Measurements from ENCODE around the gene TMEM231.
"Not testable (repeated sequence)": the region's sequence is repeated elsewhere in the genome, so short reads cannot be mapped to it uniquely, and the experiment has no call there.

The TMEM231 gene

DNA sequence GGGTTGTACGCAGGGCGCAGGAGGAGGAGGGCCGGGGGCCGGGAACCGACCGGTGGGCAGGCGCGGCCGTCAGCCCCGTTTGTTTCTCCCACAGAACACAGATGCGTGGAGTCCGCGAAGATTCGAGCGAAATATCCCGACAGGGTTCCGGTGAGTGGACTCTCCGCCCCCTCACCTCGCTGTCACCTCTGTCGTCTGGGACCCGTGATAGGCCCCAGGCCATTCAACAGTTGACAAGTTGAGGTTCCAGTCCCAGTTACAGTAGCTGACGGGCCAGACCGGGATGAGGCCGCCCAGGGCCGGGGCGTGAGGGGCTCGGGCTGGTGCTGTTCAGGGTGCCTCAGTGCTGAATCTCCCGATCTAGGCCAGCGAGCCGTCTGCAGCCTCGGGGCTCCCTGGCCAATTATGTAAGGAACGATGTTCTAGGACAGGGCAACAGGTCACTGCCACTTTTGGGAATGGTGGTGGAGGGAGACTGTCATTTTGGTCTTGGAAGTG lies 10.8 kb upstream of the TMEM231 start:
- DNase-seq (ENCODE audit: low read depth): peak; percentile 15

DNA sequence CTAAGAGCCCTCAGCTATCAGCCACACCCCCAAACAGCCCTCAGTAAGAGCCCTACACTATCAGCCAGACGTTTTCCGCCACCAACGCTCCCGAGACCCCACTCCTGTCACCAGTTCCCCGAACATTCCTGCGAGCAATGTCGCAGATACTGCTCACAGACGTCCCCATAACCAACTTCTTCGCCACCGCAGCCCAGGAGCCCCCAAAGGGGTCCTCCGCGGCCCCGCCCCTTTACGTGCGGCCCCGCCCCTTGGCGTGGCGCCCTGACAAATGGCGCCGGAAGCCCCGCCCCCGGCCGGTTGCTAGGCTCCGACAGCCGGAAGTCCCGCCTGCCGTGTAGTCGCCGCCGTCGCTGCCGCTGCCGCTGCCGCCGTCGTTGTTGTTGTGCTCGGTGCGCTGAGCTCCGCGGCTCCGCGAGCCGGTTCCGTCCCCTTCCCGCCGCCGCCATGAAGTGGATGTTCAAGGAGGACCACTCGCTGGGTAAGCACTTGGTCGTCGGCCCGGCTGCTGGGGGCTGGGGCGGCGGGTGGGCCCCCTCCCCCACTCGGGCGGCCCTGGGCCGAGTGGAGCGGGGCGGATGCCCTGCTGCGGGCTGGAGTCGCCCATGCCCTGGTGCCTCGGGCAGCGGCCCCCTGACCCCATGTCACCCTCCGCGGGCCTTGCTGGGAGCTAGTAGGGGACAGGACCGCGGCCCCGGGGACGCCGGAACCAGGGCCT lies 10.1 kb upstream of the TMEM231 start, which contains the start of gene GABARAPL2:
Gene GABARAPL2, plus strand, starts transcription at position 340 of the 718 bp plus-strand sequence. Its CDS starts 108 bp downstream, at position 448.
- peak; percentile 69 for DNase-seq (ENCODE audit: low read depth)

DNA sequence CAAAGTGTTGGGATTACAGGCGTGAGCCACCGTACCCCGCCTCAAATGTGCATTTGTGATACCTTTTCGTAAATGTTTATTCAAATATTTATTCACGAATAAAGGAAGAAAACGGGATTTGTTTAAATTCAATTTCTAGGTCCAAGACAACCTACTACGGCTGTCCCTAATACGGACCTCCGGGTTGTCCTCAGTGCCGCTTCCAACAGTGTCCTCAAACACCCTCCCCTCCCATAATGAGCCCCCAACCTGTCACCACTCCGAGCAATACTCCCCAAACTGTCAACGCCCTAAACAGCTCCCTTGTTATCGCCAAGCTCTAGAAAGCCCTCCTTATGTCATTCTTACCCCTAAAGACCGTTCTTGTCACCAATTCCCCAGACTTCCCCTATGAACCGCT lies 9.6 kb upstream of the TMEM231 start:
- DNase-seq (ENCODE audit: low read depth): no peak

DNA sequence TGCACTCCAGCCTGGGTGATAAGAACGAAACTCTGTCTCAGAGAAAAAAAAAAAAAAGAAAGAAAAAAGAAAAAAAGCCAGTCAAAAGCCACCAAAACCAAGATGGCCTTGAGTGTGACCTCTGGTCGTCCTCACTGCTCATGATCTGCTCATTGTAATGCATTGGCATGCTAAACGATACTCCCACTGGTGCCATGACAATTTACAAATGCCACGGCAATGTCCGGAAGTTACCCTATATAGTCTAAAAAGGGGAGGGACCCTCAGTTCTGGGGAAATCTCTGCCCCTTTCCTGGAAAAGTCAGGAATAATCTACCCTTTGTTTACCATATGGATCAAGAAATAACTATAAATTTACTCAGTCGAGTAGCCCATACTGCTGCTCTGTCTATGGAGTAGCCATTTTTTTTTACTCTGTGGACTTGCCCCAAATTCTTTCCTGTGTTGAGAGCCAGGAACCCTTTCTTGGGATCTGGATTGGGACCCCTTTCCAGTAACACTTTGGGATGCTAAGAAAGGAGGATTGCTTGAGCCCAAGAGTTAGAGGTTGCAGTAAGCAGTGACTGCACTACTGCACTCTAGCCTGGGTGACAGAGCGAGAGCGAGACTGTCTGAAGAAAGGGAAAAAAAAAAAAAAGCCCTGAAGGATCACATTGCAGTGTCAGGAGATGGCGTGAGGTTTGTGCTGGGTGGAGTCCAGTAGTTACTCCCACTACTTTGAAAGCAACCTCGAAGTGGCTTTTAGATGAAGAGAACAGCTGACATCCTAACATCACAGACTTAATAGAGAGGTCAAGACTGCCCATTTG lies 3.7 kb upstream of the TMEM231 start:
- DNase-seq (ENCODE audit: low read depth): peak; percentile 78

DNA sequence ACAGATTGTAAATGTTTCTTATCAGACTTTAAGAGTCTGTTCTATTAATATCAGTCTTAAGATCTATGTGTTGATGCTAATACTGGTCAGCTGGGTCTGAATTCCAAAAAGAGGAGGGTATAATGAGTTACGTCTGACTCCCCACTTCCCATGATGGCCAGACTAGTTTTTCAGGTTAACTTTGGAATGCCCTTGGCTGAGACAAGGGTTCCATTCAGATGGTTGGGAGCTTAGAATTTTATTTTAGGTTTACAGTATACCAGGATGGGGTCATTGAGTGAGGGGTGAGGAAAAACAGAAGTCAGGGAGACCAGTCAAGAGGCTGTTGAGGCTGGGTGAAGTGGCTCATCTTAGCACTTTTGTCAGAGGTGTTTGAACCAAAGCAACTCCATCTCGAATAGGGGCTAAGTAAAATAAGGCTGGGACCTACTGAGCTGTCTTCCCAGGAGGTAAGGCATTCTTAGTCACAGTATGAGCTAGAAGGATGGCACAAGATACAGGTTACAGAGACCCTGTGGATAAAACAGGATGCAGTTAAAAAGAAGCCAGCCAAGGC lies 2.9 kb upstream of the TMEM231 start:
- no peak for DNase-seq (ENCODE audit: low read depth)

DNA sequence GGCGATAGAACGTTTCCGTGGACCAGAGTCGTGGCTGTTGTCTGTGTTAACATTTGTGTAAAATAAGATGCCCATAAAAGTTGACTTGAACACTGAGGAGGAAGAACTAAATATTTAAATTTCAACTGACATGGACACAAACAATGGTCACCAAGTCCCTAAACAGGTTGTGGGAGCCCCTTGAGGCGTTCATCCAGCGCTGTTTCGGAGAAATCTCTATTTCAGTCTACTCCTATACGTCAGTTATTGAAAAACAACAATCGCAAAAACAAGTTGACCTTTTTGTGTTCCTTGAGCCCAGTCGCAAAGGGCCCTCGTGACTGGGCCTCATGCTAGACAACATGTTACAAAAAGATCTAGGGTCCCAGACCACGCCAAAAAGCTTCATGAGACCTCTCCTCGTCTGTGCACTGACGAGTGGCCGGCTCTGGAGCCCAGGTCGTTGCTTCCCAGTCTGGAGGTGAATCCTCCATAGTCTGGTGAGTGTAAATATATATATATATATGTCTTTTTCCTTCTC lies 439 bp upstream of the TMEM231 start:
- DNase-seq (ENCODE audit: low read depth): no peak

DNA sequence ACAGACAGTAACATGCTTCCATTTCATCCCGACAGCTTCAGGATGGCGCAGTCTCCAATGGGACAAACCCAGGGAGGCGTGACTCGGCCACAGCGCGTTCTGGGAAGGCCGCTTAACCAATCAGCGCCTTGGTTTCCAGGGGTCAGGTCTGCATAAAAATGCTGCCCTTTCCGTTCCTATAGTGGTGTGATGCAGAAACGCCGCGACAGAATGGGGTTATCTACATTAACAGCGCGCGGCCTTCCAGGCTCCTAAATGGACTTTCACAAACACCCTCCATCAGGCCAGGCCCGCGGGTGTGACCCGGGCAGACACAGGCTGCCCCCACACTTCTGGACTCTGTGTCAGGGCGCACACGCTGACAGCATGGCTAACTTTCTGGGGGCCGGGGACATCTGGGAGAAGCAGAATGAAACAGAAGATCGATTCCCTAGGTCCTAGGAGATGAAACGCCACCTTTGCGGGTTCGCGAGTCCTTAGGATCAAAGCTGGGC lies 792 bp downstream of the TMEM231 start:
- DNase-seq (ENCODE audit: low read depth): peak; percentile 90

DNA sequence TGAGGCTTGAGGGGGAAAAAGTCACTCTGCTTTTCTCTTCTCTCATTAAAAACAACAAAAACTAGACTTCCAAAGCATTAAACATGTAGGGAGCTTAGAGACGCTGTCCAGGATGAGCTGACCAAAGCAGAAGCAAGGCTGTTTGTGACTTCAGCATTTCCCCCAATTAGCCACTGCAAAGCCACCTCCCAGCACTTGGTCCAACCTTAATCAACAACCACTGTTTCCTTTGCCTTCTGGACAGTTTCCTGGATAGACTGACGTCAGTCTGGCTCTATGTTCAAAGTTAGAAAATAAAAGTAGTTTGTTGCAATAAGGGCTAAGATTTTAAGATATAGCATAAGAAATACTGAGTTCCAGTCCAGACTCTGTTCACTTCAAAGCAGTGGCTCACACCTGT lies 3.1 kb downstream of the TMEM231 start:
- no peak for DNase-seq (ENCODE audit: low read depth)

DNA sequence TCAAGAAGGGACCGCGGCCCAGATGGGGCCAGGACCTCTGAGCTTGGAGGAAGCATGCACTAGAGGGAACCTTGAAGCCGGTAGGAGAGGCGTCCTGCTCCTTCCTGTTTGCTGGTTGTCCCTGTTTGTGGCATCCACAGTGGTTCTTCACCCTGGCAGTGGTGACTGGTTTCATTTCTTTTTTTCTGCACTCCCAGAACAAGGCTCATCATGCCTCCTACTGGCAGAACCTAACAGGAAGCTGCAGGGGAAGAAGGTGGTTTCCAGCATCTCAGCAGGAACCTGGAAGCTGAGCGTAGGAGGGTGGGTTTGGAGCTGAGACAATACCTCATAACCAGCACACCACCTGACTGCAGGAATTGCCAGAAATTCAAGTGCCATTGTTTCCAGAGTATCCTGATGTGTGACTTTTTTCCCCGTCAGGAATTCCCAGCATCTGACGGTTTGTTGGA lies 5.8 kb downstream of the TMEM231 start:
- DNase-seq (ENCODE audit: low read depth): peak; percentile 73

DNA sequence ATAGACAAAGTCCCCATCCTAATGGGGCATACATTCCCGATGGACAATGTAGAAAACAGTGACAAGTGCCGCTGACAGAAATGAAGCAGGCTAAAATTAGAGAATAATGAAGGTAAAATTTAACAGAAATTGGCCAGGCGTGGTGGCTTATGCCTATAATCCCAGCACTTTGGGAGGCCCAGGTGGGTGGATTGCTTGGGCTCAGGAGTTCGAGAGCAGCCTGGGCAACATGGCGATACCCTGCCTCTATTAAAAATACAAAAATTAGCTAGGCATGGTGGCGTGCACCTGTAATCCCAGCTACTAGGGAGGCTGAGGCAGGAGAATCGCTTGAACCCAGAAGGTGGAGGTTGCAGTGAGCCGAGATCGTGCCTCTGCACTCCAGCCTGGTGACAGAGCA lies 7.6 kb downstream of the TMEM231 start:
- not testable (repeated sequence) for DNase-seq (ENCODE audit: low read depth)

DNA sequence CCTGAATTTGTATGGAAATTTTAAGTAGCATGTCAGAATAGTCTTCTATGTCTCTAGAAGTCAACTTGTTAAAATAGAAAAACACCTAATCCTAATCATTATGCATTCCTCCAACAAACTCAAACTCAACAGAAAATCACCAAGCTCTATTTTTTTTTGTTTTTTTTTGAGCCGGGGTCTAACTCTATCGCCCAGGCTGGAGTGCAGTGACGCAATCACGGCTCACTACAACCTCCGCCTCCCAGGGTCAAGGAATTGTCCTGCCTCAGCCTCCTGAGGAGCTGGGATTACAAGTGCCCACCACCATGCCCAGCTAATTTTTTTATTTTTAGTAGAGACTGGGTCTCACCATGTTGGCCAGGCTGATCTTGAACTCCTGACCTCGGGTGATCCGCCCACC lies 9.8 kb downstream of the TMEM231 start:
- DNase-seq (ENCODE audit: low read depth): no peak

DNA sequence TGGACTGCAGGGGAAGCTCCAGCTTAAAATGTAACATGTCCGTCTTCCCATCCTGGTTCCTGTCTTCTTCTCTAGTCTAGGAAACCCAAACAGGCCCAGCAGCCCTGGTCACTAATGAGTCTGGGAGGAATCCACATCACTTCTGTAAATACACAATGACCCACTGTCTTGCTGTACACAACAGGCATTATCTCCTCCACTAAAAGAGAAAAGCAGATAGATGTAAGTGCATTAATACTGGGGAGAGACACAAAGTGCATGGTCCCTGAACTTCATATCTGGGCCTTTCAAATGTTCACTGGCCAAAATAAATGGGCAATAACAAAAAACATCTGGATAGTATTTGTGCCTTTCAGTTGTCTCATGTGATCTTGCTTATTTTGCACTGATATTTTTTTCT lies 10.2 kb downstream of the TMEM231 start:
- not testable (repeated sequence) for DNase-seq (ENCODE audit: low read depth)

DNA sequence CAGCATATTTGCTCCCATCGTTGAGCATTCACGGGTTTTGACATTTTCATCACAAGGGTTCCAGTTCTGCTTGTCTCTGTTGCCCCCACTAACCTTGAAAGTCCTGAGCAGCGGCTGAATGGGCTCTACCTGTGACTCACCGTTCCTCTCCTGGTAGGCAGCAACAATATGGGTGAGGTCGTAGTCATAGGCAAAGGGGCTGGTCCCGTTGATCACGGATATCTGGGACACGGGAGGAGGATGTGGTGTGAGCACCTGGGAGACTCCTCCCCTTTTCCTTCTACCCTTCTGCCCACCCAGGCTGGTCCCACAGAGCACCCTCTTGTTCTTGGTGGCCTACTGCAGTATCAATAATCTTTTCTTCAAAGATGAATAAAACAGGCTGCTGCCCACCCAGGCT lies 13.6 kb downstream of the TMEM231 start:
- not testable (repeated sequence) for DNase-seq (ENCODE audit: low read depth)

DNA sequence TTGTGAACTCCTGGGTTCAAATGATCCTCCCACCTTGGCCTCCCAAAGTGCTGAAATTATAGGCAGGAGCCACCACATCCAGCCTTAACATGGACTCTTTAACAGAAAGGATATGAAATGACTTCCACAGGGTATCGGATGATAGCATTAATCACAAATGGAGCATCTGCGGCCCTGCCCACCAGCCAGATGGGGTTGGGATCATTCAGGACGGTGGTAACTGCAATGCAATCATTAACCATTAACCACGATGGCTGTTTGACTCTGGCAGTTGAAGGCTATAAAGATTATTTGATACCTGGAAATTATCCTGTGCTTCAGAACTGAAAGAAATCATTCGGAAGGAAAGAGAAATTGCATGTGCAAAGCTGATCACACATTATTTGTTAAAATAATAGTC lies 14.8 kb downstream of the TMEM231 start:
- DNase-seq (ENCODE audit: low read depth): no peak

DNA sequence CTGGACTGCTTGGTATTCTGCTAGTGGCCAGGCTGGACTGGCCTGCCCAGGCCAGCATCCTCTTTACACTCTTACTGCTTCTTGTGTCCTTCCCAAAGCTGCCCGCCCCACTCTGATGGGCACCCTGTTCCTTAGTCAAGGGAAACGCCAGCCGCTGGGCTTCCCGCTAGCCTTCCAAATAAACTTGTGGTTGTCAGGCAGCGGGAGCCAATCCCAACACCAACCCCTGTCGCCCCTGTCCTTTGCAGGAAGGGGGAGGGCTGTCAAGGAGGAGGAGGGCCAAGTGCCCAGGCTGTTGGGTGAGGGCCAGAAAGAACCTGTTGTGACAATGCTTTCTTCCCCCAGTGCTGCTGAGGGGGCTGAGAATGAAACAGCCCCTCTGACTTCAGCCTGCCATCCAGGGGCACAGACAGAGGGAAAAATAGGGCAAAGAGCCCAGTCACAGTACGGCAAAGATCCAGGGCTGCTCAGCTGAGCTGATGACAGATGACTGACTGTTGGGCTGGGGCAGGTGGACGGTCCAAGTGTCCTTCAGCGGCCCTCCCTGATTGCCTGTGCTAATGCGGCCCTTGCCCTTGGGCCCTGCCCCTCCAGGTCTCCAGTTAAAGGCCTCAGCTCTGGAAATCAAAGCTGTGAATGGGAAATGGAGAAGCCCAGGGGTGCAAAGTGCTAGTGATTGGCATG lies 17.0 kb downstream of the TMEM231 start:
- not testable (repeated sequence) for DNase-seq (ENCODE audit: low read depth)

DNA sequence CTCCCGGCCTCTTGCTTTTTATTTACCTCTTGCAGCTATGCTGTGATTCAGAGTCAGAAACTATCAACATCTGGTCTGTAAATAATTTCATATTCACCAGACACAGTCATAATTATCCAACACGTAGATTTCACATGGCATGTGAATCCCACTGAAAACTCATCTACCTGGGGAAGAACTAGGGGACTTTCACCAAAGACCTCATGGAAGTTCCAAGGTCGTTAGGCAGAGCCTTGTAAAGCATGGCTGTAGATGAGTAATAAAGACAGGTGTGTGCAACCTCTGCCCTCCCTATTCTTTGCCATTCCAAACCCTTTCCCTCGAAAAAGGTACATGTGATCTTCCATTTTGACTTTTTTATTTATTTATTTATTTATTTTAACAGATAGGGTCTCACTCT lies 18.3 kb downstream of the TMEM231 start:
- DNase-seq (ENCODE audit: low read depth): no peak

DNA sequence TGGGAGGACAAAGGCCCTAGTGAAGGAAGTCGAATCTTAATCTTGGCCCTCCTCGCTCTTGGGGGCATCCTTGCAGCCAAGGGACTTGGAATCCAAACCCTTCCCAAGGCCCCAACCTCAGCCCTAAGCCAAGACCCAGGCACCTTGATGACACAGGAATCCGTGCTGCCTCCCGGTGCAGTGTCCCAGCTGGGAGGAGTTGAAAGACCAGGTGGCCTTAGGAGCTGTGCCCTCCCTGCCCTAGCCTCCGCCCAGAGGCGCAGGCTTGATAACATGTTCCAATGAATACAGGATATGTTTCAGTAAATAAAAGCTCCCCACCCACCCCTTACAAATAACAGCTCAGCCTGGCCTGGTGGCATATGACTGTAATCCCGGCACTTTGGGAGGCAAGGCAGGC lies 20.2 kb downstream of the TMEM231 start, which contains the start of gene CHST5:
Gene CHST5, minus strand, starts transcription at position 208 of the 400 bp plus-strand sequence. CDS start 5,724 bp downstream, outside the sequence.
- no peak for DNase-seq (ENCODE audit: low read depth)

DNA sequence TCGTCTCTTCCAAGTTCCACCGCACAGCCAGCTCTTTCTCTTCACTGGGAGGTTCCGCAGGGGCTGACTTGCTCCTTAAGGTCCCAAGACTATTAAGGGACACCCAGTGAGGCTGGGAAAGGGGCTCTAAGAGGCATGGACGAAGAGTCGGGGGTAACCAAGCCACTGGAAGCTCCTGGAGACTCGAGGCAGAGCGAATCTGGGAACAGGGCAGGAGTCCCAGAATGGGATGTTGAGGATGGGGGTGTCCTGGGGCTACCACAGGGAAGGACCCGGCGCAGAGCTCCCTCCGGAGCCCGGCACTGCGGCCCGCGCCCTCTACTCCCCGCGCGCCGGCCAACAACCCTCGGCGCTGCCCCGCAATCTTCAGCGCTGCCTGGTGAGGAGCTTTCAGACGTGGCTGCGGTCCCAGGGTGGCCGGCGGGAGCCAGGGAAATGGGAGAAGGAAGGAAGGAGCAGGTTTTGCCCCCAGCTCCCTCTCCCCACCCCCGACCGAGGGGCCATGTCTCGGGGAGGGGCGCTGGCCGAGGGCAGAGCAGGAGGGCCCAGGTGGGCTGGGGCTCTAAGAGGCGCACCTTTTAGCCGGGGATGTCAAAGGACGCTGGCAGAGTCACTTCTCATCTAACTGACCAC lies 20.7 kb downstream of the TMEM231 start:
- no peak for DNase-seq (ENCODE audit: low read depth)

DNA sequence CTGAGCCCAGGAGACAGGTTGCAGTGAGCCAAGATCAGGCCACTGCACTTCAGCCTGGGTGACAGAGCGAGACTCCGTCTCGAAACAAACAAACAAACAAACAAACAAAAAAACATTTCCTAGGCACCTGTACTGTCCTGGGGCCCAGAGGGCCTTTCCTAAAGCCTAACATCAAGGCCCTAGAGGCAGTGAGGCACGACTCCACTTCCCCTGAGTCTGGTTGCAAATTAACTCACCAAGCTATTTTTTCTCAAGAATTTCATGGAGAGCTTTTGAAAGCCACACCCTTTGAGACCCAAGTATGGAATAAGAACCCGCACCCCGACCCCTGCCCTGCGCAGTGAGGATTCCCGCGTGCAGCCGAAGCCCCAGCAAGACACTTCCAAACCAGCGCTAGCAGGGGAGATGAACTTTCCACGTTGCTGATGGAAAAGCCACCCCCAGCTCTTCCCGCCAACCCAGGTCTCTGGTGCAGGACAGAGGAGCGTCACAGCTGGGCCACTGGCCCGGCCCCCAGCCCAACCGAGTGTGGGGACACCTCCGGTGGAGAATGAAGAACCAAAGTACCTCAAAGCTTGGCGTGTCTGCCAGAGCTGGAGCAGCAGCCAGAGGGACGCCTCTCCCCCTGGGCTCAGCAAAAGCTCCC lies 21.4 kb downstream of the TMEM231 start:
- no peak for DNase-seq (ENCODE audit: low read depth)

DNA sequence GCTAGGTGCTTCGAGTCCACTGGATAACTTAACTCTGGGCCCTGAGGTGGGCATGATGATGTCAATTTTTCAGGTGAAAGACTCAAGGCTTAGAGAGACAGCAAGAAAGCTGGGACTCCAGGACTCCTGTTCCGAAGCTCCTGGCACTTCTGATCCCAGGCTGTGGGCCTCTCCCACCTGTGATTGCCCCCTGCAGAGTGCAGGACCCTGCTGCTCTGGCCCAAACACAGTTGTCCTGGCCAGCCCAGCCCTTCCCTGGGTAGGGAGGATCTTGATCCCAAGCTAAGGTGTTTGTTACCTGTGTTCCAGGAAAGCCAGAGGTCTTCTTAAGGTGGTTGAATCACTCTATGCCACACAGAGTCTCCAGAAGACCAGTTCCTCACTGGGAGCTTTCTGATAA lies 23.3 kb downstream of the TMEM231 start:
- no peak for DNase-seq (ENCODE audit: low read depth)
